SKM-1 (cell line): Measurements from ENCODE around the gene CCDC91.
"Not testable (repeated sequence)": the region's sequence is repeated elsewhere in the genome, so short reads cannot be mapped to it uniquely, and the experiment has no call there.

Source experiments
- DNase-seq: peaks from one replicate; lab custom pipeline; 2025; ENCODE audit not compliant: unreplicated experiment; lab: John Stamatoyannopoulos, UW

CCDC91 gene

GRCh38 chr12:28446031-28446430 lies 255.8 kb downstream of the CCDC91 start:
- DNase-seq = no peak

GRCh38 chr12:28453686-28454085 lies 263.4 kb downstream of the CCDC91 start:
- DNase-seq = no peak

GRCh38 chr12:28456934-28457710 lies 266.9 kb downstream of the CCDC91 start:
- DNase-seq = no peak

GRCh38 chr12:28457785-28458184 lies 267.5 kb downstream of the CCDC91 start:
- DNase-seq = no peak

GRCh38 chr12:28459481-28459880 lies 269.2 kb downstream of the CCDC91 start:
- no peak for DNase-seq

- no peak for DNase-seq
These were observed 270.3 kb downstream of the CCDC91 start for GRCh38 chr12:28460420-28461130.

GRCh38 chr12:28463396-28463795 lies 273.1 kb downstream of the CCDC91 start:
- no peak for DNase-seq

GRCh38 chr12:28471762-28472161 lies 281.5 kb downstream of the CCDC91 start:
- DNase-seq = not testable (repeated sequence)

- not testable (repeated sequence) for DNase-seq
These were observed 285.9 kb downstream of the CCDC91 start for GRCh38 chr12:28476206-28476605.

GRCh38 chr12:28479097-28479496 lies 288.8 kb downstream of the CCDC91 start:
- not testable (repeated sequence) for DNase-seq

GRCh38 chr12:28479683-28480082 lies 289.4 kb downstream of the CCDC91 start:
- no peak for DNase-seq

GRCh38 chr12:28484156-28484555 lies 293.9 kb downstream of the CCDC91 start:
- DNase-seq = no peak

- no peak for DNase-seq
These were observed 296.3 kb downstream of the CCDC91 start for GRCh38 chr12:28486521-28486920.

GRCh38 chr12:28489246-28489645 lies 299.0 kb downstream of the CCDC91 start:
- DNase-seq = no peak

GRCh38 chr12:28497889-28498411 lies 307.7 kb downstream of the CCDC91 start:
- DNase-seq = no peak

GRCh38 chr12:28498850-28499249 lies 308.6 kb downstream of the CCDC91 start:
- no peak for DNase-seq

GRCh38 chr12:28500373-28501024 lies 310.2 kb downstream of the CCDC91 start:
- DNase-seq = no peak

- DNase-seq = no peak
These were observed 316.0 kb downstream of the CCDC91 start for GRCh38 chr12:28506271-28506670.

- DNase-seq = no peak
These were observed 316.8 kb downstream of the CCDC91 start for GRCh38 chr12:28507033-28507432.

- DNase-seq = no peak
These were observed 317.6 kb downstream of the CCDC91 start for GRCh38 chr12:28507867-28508266.

GRCh38 chr12:28512406-28512805 lies 322.1 kb downstream of the CCDC91 start:
- DNase-seq = no peak

- DNase-seq = no peak
These were observed 322.6 kb downstream of the CCDC91 start for GRCh38 chr12:28512876-28513275.
